Lower leg skin (tissue), 3 donors: ENCODE measurements around the gene HOXD10.

ENCODE experiments used
- CTCF ChIP-seq, 3 donors: fragments of 450-650 bp; IDR thresholded peaks; one replicate each; pipeline ENCODE4 v1.5.1; 2016; ENCODE audit warnings: antibody characterized with exemption in 3 of 3, mild to moderate bottlenecking in 3 of 3, moderate library complexity in 2 of 3
- POLR2A ChIP-seq, 2 donors: fragments of 450-650 bp; IDR thresholded peaks; one replicate each; pipeline ENCODE4 v1.6.1; 2016 to 2017; ENCODE audit warnings: antibody characterized with exemption in 2 of 2, mild to moderate bottlenecking in 1 of 2, moderate library complexity in 1 of 2

- TF ChIP-seq POLR2A (IDR thresholded peaks at IDR 0.05) = no peak
- TF ChIP-seq CTCF (IDR thresholded peaks at IDR 0.05) = no peak
Measured at GRCh38 chr2:176149481-176149938, 32.9 kb downstream of the HOXD10 start.
